Chondrocyte (in vitro differentiated cells): ENCODE results near the gene ARHGAP18. TPM values are rescaled to one million over a fixed set of nuclear protein-coding genes. Genes with fewer than 3 reads are reported as not detected.

Experiments used
- DNase-seq: peaks from one replicate; pipeline ENCODE4 v3.0.0; 2021; ENCODE audit warnings: mixed read lengths, low spot score
- H3K27ac Mint-ChIP-seq: one replicate; pipeline ENCODE4 v1.8.0; 2021; ENCODE audit warnings: mild to moderate bottlenecking, moderate library complexity, mixed read lengths; ENCODE audit not compliant: unreplicated experiment
- H3K27me3 Mint-ChIP-seq: 2 replicates; pipeline ENCODE4 v1.8.0; 2021; ENCODE audit warnings: low read depth, mixed read lengths
- H3K36me3 Mint-ChIP-seq: 2 replicates; pipeline ENCODE4 v1.8.0; 2021; ENCODE audit warnings: low read depth, mixed read lengths
- H3K4me1 Mint-ChIP-seq: 2 replicates; pipeline ENCODE4 v1.8.0; 2021; ENCODE audit warnings: low read depth, mild to moderate bottlenecking, mixed read lengths
- H3K4me3 Mint-ChIP-seq: one replicate; pipeline ENCODE4 v1.8.0; 2021; ENCODE audit warnings: mild to moderate bottlenecking, moderate library complexity, mixed read lengths; ENCODE audit not compliant: unreplicated experiment
- H3K9me3 Mint-ChIP-seq: 2 replicates; pipeline ENCODE4 v1.8.0; 2021; ENCODE audit warnings: low read depth, mixed read lengths
- total RNA-seq: library from RNA; stranded (reverse); gene quantifications from 3 replicates; pipeline ENCODE4 v1.2.1, GENCODE V29; 2021
- TF ChIP-seq, protein P1 (sequence below): fragments of 200-600 bp; sonication (generic); IDR thresholded peaks from 2 replicates; pipeline ENCODE4 v1.5.0; 2021; ENCODE audit warnings: antibody characterized with exemption, mild to moderate bottlenecking, moderate library complexity

ARHGAP18 gene
- total RNA-seq, 1 donor from 2014 or later = 8.0 TPM

- H3K4me1 Mint-ChIP-seq = peaks cover 6% of the 10 kb centered on the region
- TF ChIP-seq, protein P1, sequence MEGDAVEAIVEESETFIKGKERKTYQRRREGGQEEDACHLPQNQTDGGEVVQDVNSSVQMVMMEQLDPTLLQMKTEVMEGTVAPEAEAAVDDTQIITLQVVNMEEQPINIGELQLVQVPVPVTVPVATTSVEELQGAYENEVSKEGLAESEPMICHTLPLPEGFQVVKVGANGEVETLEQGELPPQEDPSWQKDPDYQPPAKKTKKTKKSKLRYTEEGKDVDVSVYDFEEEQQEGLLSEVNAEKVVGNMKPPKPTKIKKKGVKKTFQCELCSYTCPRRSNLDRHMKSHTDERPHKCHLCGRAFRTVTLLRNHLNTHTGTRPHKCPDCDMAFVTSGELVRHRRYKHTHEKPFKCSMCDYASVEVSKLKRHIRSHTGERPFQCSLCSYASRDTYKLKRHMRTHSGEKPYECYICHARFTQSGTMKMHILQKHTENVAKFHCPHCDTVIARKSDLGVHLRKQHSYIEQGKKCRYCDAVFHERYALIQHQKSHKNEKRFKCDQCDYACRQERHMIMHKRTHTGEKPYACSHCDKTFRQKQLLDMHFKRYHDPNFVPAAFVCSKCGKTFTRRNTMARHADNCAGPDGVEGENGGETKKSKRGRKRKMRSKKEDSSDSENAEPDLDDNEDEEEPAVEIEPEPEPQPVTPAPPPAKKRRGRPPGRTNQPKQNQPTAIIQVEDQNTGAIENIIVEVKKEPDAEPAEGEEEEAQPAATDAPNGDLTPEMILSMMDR = no peak
- DNase-seq = no peak
- no peak overlapping the region for H3K4me3 Mint-ChIP-seq
- no peaks in the 10 kb centered on the region for H3K27me3 Mint-ChIP-seq
- H3K27ac Mint-ChIP-seq = no peak overlapping the region
- peaks cover 3% of the 10 kb centered on the region for H3K9me3 Mint-ChIP-seq
- no peaks in the 10 kb centered on the region for H3K36me3 Mint-ChIP-seq
These were observed 15.4 kb upstream of the ARHGAP18 start for GRCh38 chr6:129725341-129725740.

DNA sequence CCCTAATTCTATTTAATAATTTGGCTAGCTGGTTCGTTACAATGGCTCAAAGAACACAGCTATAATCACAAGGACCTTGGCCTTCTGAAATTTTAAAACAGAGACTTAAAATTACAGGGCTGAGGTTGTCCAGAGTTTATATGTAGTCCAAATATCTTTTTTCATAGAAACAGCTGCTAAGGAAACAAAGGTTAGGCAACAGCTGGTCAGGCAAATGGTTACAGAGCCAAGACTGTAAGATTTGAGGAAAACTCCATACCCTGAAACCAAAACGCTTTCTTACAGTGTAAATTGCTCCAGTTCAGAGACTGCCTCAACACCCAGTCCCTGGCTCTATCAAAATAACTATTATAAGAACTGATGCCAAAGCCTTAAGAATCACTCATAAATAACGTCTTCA lies 9.7 kb upstream of the ARHGAP18 start:
- TF ChIP-seq, protein P1 = no peak
- no peak overlapping the region for H3K4me3 Mint-ChIP-seq
- H3K4me1 Mint-ChIP-seq = peaks cover 10% of the 10 kb centered on the region
- no peaks in the 10 kb centered on the region for H3K9me3 Mint-ChIP-seq
- H3K36me3 Mint-ChIP-seq = no peaks in the 10 kb centered on the region
- H3K27ac Mint-ChIP-seq = no peak overlapping the region
- DNase-seq = no peak
- no peaks in the 10 kb centered on the region for H3K27me3 Mint-ChIP-seq

- Mint-ChIP-seq H3K27ac (peak overlapping the region; percentile 74), H3K4me3 (no peak overlapping the region), H3K36me3 (no peaks in the 10 kb centered on the region), H3K9me3 (no peaks in the 10 kb centered on the region), H3K27me3 (no peaks in the 10 kb centered on the region), H3K4me1 (peaks cover 12% of the 10 kb centered on the region)
- TF ChIP-seq, protein P1 = no peak
- no peak for DNase-seq
These were observed 7.3 kb upstream of the ARHGAP18 start for GRCh38 chr6:129717277-129717676.

GRCh38 chr6:129713806-129714333 lies 3.9 kb upstream of the ARHGAP18 start:
- no peaks in the 10 kb centered on the region for H3K9me3 Mint-ChIP-seq
- H3K4me3 Mint-ChIP-seq = no peak overlapping the region
- H3K27ac Mint-ChIP-seq = no peak overlapping the region
- no peak for DNase-seq
- TF ChIP-seq, protein P1 = no peak
- peaks cover 31% of the 10 kb centered on the region for H3K4me1 Mint-ChIP-seq
- no peaks in the 10 kb centered on the region for H3K36me3 Mint-ChIP-seq
- no peaks in the 10 kb centered on the region for H3K27me3 Mint-ChIP-seq

- Mint-ChIP-seq H3K4me3 (no peak overlapping the region), H3K27ac (no peak overlapping the region), H3K27me3 (no peaks in the 10 kb centered on the region), H3K4me1 (peaks cover 39% of the 10 kb centered on the region), H3K36me3 (no peaks in the 10 kb centered on the region), H3K9me3 (no peaks in the 10 kb centered on the region)
- no peak for DNase-seq
- TF ChIP-seq, protein P1 = no peak
These were observed 1.3 kb upstream of the ARHGAP18 start for GRCh38 chr6:129711271-129711631.
